Measurements from ENCODE around the gene PROZ.

Gene PROZ

GRCh38 chr13:113147206-113147605, 11.2 kb upstream of the PROZ start:
- no peak for TF ChIP-seq CTCF (IDR thresholded peaks at IDR 0.05; ENCODE audit: control insufficient read depth, insufficient read depth, low read depth, low read length, missing control alignments)
- no peak for DNase-seq (ENCODE audit: low read depth)

GRCh38 chr13:113148407-113148806, 10.0 kb upstream of the PROZ start:
- no peak for DNase-seq (ENCODE audit: low read depth)
- H3K4me3 ChIP-seq (ENCODE audit: control insufficient read depth, low read depth, low read length): no peak overlapping the region
- no peak for TF ChIP-seq CTCF (IDR thresholded peaks at IDR 0.05; ENCODE audit: control insufficient read depth, insufficient read depth, low read depth, low read length, missing control alignments)

More at GRCh38 chr13:113147206-113147605, 11.2 kb upstream of the PROZ start:
- no peak overlapping the region for H3K4me3 ChIP-seq (ENCODE audit: control insufficient read depth, low read depth, low read length)

- no peak overlapping the region for H3K4me3 ChIP-seq (ENCODE audit: control insufficient read depth, low read depth, low read length)
- no peak for TF ChIP-seq CTCF (IDR thresholded peaks at IDR 0.05; ENCODE audit: control insufficient read depth, insufficient read depth, low read depth, low read length, missing control alignments)
- no peak for DNase-seq (ENCODE audit: low read depth)
Measured at GRCh38 chr13:113148940-113149503, 9.4 kb upstream of the PROZ start.

- H3K4me3 ChIP-seq (ENCODE audit: control insufficient read depth, low read depth, low read length): no peak overlapping the region
- TF ChIP-seq CTCF (IDR thresholded peaks at IDR 0.05; ENCODE audit: control insufficient read depth, insufficient read depth, low read depth, low read length, missing control alignments): no peak
Measured at GRCh38 chr13:113149711-113150549, 8.5 kb upstream of the PROZ start.

GRCh38 chr13:113150550-113151365, 7.7 kb upstream of the PROZ start:
- H3K4me3 ChIP-seq (ENCODE audit: control insufficient read depth, low read depth, low read length): no peak overlapping the region
- no peak for DNase-seq (ENCODE audit: low read depth)
- no peak for TF ChIP-seq CTCF (IDR thresholded peaks at IDR 0.05; ENCODE audit: control insufficient read depth, insufficient read depth, low read depth, low read length, missing control alignments)

More at GRCh38 chr13:113149711-113150549, 8.5 kb upstream of the PROZ start:
- no peak for DNase-seq (ENCODE audit: low read depth)

Measured in AG09309 (cell line).